Activated CD4-positive, alpha-beta T cell treated with anti-CD3 and anti-CD28 coated beads, Interleukin-10, Interleukin-2, amounts not matched to agents 100 ng/mL and 50 ng/mL, durations not matched to agents 16 hours and 8 hours (primary cell): ENCODE data around the gene CFAP299.

Source experiments
- DNase-seq: peaks from one replicate; pipeline ENCODE4 v3.0.0-alpha.2; 2020

Gene CFAP299

GRCh38 chr4:80963051-80963450, 627.5 kb downstream of the CFAP299 start:
- no peak for DNase-seq

GRCh38 chr4:80967346-80967745, 631.8 kb downstream of the CFAP299 start:
- DNase-seq = no peak

GRCh38 chr4:80980239-80980638, 644.7 kb downstream of the CFAP299 start:
- DNase-seq = no peak

GRCh38 chr4:80986011-80986410, 650.5 kb downstream of the CFAP299 start:
- DNase-seq = no peak

- DNase-seq = peak; percentile 45
These were observed 654.5 kb downstream of the CFAP299 start for GRCh38 chr4:80989921-80990544.

GRCh38 chr4:80990851-80991250, 655.3 kb downstream of the CFAP299 start:
- no peak for DNase-seq

- DNase-seq = no peak
These were observed 664.4 kb downstream of the CFAP299 start for GRCh38 chr4:80999943-81000342.

- no peak for DNase-seq
These were observed 668.1 kb downstream of the CFAP299 start for GRCh38 chr4:81003597-81004111.

- no peak for DNase-seq
These were observed 671.9 kb downstream of the CFAP299 start for GRCh38 chr4:81007417-81007816.
